ENCODE measurements around the gene ACOT13.
"Not testable (repeated sequence)": the region's sequence is repeated elsewhere in the genome, so short reads cannot be mapped to it uniquely, and the experiment has no call there.

Gene ACOT13

GRCh38 chr6:24659561-24659960, 7.3 kb upstream of the ACOT13 start:
- Histone ChIP-seq H3K27me3 (ENCODE audit: insufficient read depth, low read length) (no peaks in the 10 kb centered on the region), H4K20me1 (ENCODE audit: insufficient read depth, low read length) (no peaks in the 10 kb centered on the region), H3K36me3 (ENCODE audit: insufficient read depth, low read length) (peaks cover 91% of the 10 kb centered on the region), H3K9ac (ENCODE audit: low read length) (no peak overlapping the region), H3K9me2 (ENCODE audit: low read depth, low read length) (no peaks in the 10 kb centered on the region), H3K9me3 (ENCODE audit: low read length) (no peaks in the 10 kb centered on the region), H3K27ac (ENCODE audit: low read depth, low read length, poor library complexity, severe bottlenecking) (no peak overlapping the region), H3K4me3 (ENCODE audit: low read depth, low read length, poor library complexity, severe bottlenecking) (no peak overlapping the region), H3F3A (ENCODE audit: insufficient read depth, low read length) (no peaks in the 10 kb centered on the region), H3K4me2 (ENCODE audit: low read length) (no peak overlapping the region), H3K4me1 (ENCODE audit: insufficient read depth, low read length, severe bottlenecking) (peaks cover 6% of the 10 kb centered on the region), H2AFZ (ENCODE audit: low read length) (no peak overlapping the region), H3K79me2 (ENCODE audit: insufficient read depth, low read length) (no peaks in the 10 kb centered on the region)
- TF ChIP-seq CTCF (IDR thresholded peaks at IDR 0.05; ENCODE audit: low read length), result no peak
- TF ChIP-seq EZH2 (IDR thresholded peaks at IDR 0.05; ENCODE audit: borderline replicate concordance, low read length), result no peak

GRCh38 chr6:24660105-24660504, 6.8 kb upstream of the ACOT13 start:
- no peaks in the 10 kb centered on the region for H3K9me3 ChIP-seq (ENCODE audit: low read length)
- H3K27ac ChIP-seq (ENCODE audit: low read depth, low read length, poor library complexity, severe bottlenecking), result no peak overlapping the region
- H3K9me2 ChIP-seq (ENCODE audit: low read depth, low read length), result no peaks in the 10 kb centered on the region
- H3K27me3 ChIP-seq (ENCODE audit: insufficient read depth, low read length), result no peaks in the 10 kb centered on the region
- H3K79me2 ChIP-seq (ENCODE audit: insufficient read depth, low read length), result peaks cover 4% of the 10 kb centered on the region; the same call in 1 of the 2 replicates
- H3F3A ChIP-seq (ENCODE audit: insufficient read depth, low read length), result no peaks in the 10 kb centered on the region
- no peak overlapping the region for H2AFZ ChIP-seq (ENCODE audit: low read length)
- H3K4me2 ChIP-seq (ENCODE audit: low read length), result no peak overlapping the region
- no peak for TF ChIP-seq CTCF (IDR thresholded peaks at IDR 0.05; ENCODE audit: low read length)
- TF ChIP-seq EZH2 (IDR thresholded peaks at IDR 0.05; ENCODE audit: borderline replicate concordance, low read length), result no peak
- no peaks in the 10 kb centered on the region for H4K20me1 ChIP-seq (ENCODE audit: insufficient read depth, low read length)
- peaks cover 11% of the 10 kb centered on the region for H3K4me1 ChIP-seq (ENCODE audit: insufficient read depth, low read length, severe bottlenecking)
- no peak overlapping the region for H3K9ac ChIP-seq (ENCODE audit: low read length)
- no peak overlapping the region for H3K4me3 ChIP-seq (ENCODE audit: low read depth, low read length, poor library complexity, severe bottlenecking)
- peaks cover 91% of the 10 kb centered on the region for H3K36me3 ChIP-seq (ENCODE audit: insufficient read depth, low read length)

- H3K4me2 ChIP-seq (ENCODE audit: low read length), result not testable (repeated sequence)
Observed at GRCh38 chr6:24661759-24662158, 5.1 kb upstream of the ACOT13 start.

GRCh38 chr6:24662236-24662635, 4.6 kb upstream of the ACOT13 start:
- peaks cover 78% of the 10 kb centered on the region for H3K36me3 ChIP-seq (ENCODE audit: insufficient read depth, low read length)
- H3K79me2 ChIP-seq (ENCODE audit: insufficient read depth, low read length), result peaks cover 18% of the 10 kb centered on the region
- no peak overlapping the region for H2AFZ ChIP-seq (ENCODE audit: low read length)
- H4K20me1 ChIP-seq (ENCODE audit: insufficient read depth, low read length), result no peaks in the 10 kb centered on the region
- TF ChIP-seq EZH2 (IDR thresholded peaks at IDR 0.05; ENCODE audit: borderline replicate concordance, low read length) (no peak), CTCF (IDR thresholded peaks at IDR 0.05; ENCODE audit: low read length) (no peak)
- no peak overlapping the region for H3K4me3 ChIP-seq (ENCODE audit: low read depth, low read length, poor library complexity, severe bottlenecking)
- H3K9ac ChIP-seq (ENCODE audit: low read length), result no peak overlapping the region
- H3K27ac ChIP-seq (ENCODE audit: low read depth, low read length, poor library complexity, severe bottlenecking), result no peak overlapping the region
- H3K27me3 ChIP-seq (ENCODE audit: insufficient read depth, low read length), result no peaks in the 10 kb centered on the region
- H3K4me1 ChIP-seq (ENCODE audit: insufficient read depth, low read length, severe bottlenecking), result peaks cover 20% of the 10 kb centered on the region
- no peak overlapping the region for H3K4me2 ChIP-seq (ENCODE audit: low read length)
- H3K9me3 ChIP-seq (ENCODE audit: low read length), result no peaks in the 10 kb centered on the region
- no peaks in the 10 kb centered on the region for H3K9me2 ChIP-seq (ENCODE audit: low read depth, low read length)
- no peaks in the 10 kb centered on the region for H3F3A ChIP-seq (ENCODE audit: insufficient read depth, low read length)

More at GRCh38 chr6:24661759-24662158, 5.1 kb upstream of the ACOT13 start:
- H4K20me1 ChIP-seq (ENCODE audit: insufficient read depth, low read length); H3F3A ChIP-seq (ENCODE audit: insufficient read depth, low read length); H3K27me3 ChIP-seq (ENCODE audit: insufficient read depth, low read length); H2AFZ ChIP-seq (ENCODE audit: low read length); H3K4me3 ChIP-seq (ENCODE audit: low read depth, low read length, poor library complexity, severe bottlenecking); H3K9me2 ChIP-seq (ENCODE audit: low read depth, low read length); H3K9me3 ChIP-seq (ENCODE audit: low read length); H3K9ac ChIP-seq (ENCODE audit: low read length); H3K27ac ChIP-seq (ENCODE audit: low read depth, low read length, poor library complexity, severe bottlenecking): not testable (repeated sequence)
- peaks cover 18% of the 10 kb centered on the region for H3K79me2 ChIP-seq (ENCODE audit: insufficient read depth, low read length)
- H3K4me1 ChIP-seq (ENCODE audit: insufficient read depth, low read length, severe bottlenecking), result peaks cover 20% of the 10 kb centered on the region
- H3K36me3 ChIP-seq (ENCODE audit: insufficient read depth, low read length), result peaks cover 81% of the 10 kb centered on the region
